HG03432 (cell line): ENCODE measurements around the gene ATP2B1.

ENCODE experiments used
- ATAC-seq: cut with Tn5 transposase; IDR thresholded peaks from one replicate; pipeline ENCODE4 v1.9.1; 2021; ENCODE audit warnings: mild to moderate bottlenecking, moderate library complexity; ENCODE audit not compliant: unreplicated experiment

ATP2B1 gene

DNA sequence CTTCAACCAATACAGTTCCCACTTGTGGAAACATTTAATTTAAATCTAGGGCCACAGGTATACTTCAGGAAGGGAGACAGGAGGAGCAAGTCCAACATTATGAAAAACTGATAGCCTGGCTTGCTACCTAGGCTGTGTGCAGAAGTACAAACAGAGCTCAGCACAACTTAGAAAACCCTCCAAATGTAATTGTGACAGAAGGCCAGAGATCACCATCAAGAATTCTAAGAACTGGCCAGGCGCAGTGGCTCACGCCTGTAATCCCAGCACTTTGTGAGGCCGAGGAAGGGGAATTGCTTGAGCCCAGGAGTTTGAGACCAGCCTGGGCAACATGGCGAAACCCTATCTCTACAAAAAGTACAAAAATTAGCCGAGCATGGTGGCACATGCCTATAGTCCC, 14.1 kb downstream of the ATP2B1 start:
- ATAC-seq: no peak

DNA sequence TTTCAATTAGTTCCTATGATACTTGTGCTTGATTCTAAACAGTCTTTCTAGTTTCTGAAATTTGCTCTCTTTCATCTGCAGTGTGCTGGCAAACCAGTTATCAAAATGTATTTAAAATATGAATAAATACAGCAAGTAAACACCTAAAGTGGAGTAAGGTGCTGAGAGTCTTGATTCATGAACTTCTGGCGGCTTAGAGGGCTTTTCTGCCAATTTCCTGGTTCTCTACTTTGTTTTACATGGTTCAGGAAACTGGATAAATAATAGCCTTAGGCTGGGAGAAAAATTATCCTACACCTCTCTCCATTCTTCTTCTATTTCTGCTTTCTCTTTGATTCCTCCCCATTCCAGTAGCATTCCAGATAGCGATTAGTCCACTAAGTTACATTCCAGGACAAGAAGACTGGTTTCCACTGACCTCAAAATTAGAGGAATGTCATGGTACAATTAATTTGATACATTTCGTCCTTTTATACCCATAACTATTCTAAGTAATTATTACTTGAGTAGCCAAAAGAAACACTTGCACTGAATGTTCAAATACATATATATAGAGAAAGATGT, 14.9 kb downstream of the ATP2B1 start:
- no peak for ATAC-seq

DNA sequence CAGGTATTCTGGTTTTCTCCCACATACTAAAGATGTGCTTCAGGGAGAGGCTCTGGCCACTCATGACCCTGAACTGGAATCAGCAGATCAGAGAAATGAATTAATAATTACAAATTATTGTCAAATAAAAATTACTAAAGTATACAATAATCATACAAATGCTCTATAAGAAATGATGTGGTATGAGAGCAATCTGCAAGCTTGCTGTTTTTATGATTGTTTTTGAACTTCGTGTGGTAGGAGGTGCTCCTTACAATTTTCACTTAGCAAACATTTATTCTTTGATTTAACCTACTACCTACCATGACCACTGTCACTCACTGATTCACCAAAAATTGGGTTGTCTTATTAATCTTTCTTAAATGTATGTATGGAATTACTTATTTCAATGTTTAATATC, 16.2 kb downstream of the ATP2B1 start:
- ATAC-seq: no peak

DNA sequence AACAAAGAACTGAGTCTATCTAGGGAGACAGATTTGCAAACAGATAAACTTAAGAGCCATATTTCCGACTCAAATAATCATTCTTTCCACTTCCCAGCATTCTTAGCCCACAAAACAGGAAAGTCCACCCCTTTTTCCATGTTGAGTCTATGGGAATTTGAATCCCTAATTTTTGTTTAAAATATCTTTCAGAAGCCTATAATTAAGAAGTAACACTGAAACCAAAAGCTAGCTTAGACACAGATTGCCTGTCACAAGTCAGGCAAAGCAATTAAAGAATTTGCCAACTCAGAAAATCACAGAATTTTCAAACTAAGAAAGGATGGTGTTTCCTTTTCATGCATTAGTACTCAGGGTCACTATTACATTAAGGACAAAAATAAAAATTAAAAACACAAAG, 17.0 kb downstream of the ATP2B1 start:
- no peak for ATAC-seq

DNA sequence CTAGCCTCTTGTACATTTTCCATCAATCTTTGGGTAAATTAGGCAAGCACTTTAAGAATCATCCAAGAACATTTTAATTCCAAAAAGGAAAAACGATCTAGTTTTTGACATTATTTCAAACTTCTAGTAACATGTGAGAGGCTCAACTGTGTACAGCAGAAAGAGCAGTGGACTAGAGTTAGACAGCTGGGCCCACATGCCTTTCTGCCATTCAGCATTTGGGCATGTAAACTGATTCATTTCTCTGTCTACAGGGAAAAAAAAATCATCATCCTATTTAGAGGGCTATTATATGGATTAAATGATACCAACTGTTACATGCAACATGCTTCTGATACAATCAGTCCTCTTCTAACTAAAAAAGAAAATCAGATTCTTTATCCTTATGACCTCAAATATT, 17.7 kb downstream of the ATP2B1 start:
- ATAC-seq: no peak

DNA sequence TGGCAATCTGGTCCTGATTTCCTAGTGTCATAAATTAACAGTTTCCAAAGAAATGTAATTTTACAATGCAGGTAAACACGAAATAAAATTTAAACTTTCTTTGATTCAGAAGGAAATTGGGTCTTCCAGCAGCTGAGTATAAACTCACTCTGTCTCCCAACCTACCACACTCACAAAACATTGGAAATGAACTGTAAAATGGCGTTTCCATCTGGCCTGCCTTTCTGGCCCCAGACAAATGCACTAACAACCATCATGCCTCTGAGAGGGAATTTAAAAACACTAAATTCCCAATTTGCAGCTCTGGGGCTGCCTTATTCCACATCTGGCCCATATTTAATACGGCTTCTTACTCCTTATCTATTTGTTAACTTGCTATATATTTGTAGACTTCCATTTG, 19.3 kb downstream of the ATP2B1 start:
- ATAC-seq: no peak

DNA sequence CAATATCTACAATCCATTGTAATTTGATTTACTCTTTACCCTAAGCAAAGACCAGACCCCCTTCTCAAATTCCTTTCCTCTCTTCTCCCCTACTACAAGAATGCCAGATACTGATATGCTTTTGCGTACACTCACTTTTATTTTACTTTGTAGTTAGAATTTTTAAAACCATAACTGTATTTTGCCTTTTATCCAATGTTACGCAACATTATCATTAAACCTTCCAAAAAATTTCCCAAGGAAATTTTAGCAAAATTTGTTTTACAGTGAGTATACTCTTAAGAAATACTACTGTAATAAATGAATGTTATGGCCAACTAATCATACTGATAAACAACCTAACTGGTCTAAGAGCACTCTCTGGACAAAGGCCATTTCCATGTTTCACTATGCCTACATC, 22.3 kb downstream of the ATP2B1 start:
- no peak for ATAC-seq

DNA sequence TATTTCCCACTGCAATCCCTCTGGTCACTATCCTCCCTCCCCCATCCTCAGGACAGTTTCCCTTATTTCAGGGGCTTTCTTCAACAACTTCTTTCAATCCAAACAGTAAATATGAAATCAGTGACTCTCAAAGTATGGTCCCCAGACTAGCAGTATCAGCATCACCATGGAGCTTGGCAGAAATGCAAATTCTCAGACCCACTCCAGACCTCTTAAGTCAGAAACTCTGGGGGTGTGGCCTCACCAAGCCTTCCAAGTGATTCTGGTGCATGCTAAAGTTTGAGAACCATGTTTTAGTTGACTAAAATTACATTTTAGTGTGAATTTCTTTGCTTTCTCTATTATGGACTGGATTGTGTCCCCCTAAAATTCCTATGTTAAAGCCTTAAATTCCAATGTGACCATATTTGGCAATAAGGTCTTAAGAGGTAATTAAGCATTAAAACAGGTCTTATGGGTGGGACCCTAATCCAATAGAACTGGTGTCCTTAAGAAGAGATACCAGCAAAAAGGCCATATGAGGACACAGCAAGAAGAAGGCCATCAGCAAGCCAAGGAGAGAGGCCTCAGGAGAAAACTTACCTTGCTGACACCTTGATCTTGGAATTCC, 23.2 kb downstream of the ATP2B1 start:
- ATAC-seq: no peak

DNA sequence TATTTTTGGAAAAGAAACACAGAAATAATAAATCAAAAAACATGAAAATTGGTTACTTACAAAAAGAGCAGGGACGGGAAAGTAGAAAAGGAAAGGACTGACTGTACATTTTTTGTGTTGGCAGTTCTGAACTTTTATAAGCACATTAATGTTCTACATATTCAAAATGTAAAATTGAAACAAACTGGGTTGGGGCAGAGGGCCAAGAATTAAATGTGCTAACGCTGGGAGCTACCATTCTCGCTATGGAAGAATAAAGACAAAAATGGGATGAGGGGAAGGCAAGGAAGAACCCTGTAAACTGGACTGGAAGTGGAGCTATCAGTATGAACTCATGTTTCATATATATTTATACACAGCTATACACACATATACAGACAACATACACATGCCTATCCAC, 24.5 kb downstream of the ATP2B1 start:
- ATAC-seq: no peak

DNA sequence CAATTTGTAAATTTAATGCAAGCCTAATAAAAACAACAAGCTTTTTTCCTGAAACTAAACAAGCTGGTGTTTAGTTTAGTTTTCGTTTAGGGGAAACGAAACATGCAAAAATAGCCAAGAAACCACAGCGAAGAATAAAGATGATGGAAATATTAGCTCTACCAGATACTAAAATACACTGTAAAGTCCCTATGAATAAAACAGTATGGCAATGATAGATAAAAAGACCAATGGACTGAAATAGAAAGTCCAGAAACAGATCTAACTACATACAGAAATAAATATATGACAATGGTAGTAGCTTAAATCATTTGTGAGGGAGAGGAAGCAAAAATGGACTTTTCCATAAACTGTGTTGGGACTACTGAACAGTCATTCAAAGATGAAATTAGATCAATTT, 26.4 kb downstream of the ATP2B1 start:
- ATAC-seq: no peak

DNA sequence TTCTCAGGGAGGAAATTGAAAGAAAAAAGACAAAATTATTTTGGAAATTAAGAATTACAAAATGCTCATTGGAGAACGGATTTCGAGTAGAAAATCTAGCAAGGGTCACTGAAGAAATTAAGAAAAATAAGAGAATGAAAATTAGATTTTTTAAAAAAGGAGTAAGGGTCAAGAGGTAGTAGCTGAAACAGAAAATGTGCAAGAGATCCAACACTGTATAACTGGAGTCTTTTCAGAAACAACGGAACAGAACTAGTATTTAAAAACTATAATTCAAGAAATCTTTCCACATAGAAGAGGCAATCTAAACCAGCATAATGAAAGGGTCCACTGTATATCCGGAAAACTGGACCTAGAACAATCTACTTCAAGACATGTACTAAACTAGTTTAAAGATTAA, 28.2 kb downstream of the ATP2B1 start:
- ATAC-seq: no peak

DNA sequence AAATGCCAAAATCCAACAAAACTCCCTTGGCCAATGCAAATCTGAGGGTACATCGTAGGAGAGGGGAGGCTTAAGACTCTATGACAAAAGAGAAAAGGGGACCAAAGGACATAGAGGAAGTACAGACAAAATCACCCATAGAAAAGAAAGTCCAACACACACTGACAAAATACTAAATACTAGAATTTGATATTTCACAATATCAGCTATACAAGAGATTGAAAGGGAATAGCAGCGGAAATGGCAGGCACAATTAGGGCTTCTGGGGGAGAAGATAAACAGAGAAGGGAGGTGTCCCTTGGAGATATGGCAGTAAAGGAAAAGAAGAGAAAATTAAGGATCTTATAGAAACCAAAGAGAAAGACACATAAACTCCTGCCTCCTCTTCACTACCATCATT, 29.0 kb downstream of the ATP2B1 start:
- no peak for ATAC-seq

DNA sequence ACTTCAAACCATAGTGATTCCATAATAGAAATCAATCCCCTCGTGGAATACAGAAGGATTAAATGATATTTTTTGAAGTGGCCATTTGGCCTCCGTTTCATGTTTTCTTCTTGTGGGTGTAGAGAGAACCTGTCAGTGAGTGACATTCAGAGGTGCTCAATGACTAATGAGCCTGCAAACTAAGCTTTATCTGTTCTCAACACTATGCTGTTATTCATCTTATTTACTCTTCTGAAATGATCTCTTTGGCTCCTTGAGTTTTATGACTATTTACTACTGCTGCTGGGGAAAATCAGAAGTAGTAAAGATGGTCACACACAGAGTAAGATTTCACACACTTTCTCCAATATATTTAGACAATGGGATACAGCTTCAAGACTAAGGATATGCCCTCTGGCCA, 30.4 kb downstream of the ATP2B1 start:
- ATAC-seq: no peak

DNA sequence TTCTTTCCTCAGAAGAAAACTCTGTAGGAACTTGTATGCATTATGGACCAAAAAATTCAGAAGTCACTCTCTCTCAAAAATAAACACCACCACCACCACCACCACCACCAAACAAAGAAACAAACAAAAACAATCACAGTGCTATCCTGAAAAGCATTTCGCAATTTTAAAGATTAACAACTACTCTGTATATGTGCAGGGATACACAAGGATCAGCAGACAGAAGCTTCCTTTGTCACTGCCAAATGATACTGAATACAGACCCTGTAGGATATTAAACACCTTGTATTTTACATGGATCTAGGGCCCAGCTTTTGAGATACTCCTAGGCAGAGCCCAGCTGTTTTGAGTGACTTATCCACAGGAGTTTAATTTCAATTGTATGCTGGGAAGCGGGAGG, 31.7 kb downstream of the ATP2B1 start:
- no peak for ATAC-seq

DNA sequence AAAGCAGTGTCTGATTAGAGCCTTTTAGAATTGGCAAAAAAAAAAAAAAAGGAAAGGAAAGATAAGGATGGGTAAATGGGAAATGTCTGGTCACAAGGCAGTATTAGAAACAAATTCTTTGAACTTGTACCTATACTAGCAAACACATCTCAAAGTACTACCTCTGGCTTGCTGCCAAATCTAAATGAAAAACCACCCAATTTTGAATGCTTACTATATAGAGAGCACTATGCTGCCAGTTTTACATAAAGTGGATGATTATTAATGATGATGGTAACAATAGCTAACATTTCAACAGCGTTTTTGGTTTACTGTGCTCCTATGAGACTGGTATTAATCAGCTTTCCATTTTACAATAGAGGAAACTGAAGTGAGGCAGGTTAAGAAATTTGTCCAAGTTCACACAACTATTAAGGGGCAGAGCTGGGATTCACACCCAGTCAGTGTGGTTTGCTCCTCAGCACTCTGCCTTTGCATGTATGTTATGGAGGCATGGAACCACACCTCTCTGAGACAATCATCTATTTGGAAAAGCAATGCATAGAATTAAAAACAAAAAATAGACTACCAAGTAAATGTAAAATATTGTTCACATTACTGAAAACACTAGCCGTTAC, 34.2 kb downstream of the ATP2B1 start:
- no peak for ATAC-seq

DNA sequence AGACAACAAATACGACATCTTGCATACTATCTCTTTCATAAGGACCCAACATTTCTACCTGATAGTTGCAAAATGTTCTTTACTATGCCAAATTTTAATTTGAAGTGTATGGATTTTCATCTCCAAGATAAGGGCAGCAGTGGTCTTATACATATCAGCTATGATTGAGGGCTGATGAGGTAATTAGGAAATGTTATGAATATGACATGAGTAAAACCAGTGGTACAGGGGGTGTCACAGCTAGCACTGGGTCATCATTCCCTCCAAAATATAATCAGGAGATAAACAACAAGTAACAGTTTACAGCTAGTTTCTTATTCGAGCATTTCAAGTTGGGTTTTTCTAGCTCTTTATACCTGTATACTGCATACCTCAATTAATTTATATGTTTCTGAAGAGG, 35.0 kb downstream of the ATP2B1 start:
- no peak for ATAC-seq

DNA sequence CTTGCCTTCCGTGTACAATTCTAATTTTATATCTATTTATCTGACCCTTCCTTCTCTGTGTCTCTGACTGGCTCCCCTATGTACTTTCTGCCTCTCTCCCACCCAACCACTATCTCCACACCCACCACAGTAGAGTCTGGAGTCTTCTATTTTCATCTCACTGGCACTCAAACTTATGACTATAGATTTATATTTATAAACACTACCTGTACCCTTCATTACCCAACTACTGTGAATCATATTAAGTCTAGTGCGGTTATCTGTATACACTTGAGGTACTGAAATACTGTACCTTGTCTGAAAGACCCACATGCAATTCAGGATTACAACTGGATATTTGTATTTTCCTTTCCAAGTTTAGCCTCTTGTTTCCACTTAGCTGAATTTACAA, 36.1 kb downstream of the ATP2B1 start:
- no peak for ATAC-seq

DNA sequence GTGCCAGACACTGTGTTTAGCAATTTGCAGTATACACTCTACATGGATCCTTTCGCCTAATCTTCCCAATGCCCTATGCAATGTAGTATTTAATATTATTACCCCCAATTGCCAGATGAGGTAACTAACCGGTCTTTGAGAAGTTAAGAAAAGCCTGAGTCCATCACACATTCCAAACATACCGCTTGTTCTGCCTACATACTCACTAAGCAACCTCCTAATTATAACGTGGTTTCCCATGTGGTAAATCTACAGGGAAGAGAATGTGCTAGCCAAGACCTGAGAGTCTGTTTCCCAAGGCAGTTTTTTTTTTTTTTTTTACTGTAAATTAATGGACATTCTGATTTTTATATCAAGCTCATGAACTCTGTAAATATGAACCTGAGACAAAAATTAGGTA, 37.2 kb downstream of the ATP2B1 start:
- no peak for ATAC-seq

DNA sequence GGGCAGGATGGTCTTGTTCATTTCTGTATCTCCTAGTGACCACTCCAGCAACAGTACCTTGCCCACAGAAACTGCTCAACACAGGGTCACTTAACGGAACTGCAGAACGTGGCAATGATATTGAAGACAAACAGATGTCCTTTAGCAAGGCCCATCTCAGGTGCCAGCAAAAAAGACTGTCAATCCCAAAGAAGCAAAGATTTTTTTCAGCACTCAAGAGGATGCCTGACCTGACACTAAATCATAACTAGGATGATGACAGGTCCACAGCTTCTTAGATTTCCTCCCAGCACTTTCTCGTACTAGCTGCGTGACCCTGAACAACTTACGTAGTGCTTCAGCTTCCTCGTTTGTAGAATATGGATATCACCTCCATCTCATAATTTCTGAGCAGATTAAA, 39.4 kb downstream of the ATP2B1 start:
- no peak for ATAC-seq

DNA sequence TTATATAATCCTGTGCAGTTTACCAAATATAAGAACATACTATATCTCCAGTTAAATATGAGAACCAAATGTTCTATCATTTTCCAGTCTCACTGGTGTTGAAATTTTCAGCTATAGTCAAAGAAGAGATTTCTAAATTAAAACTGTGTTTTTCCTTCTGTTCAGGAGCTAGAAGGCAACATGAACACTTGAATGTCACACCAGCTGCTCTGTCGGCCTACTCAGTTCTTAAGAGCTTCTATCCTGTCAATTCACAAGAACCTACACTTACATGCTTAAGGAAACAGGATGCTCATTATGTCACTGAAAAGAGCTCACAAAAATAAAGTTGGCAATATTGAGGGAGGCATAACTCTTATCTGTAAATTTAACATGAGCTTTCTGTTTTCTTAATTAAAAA, 43.1 kb downstream of the ATP2B1 start:
- ATAC-seq: no peak

DNA sequence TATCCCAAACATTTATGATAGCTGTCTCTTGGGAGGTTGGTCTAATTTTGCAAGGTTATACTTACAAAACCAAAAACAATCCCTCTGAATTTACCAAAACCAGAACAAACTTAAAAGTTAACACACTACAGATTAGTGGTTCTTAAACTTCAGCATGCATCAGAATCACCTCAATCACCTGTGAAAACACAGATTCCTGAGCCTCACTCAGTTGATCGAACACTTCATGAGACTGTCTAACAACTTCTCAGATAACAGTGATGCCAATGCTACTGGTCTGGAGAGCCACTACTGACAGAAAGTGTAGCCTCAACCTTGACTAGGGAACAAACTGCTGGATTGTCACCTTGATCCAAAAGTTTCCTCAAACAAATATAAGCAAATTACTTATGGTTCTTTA, 44.2 kb downstream of the ATP2B1 start:
- no peak for ATAC-seq

DNA sequence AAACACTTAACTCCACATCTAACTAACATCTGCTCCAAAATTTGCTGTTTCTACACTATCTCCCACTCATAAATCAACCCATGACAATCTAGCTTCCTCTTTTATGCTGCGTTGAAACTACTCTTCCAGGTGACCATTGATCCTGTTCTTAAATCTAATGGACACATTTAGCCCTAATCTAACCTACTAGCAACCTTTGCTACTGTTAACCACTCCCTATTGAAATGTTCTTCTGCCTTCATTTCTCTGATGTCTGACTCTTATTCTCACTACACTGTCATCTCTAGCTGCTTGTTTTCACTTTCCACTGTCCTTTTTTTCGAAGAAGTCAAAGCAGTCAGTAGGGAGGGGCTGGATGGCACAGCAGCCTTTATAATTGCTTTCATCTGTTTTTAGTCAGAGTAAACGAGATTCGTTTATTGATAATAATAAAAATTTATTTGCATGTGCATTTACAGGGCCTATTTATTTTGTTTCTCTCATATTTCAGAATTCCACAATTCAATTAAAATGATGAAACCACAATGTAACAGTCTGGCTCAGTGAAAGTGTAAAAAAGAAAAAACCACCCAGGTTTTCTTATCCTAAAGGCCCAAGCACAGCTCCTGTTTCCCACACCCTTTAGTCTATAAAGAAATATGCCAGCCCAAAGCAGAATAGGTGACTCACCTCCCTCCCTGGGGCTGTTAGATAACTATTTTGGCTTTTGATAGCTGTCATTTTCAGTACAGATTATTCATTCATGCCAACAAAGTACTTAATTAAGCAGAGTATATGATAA, 44.9 kb downstream of the ATP2B1 start:
- peak; percentile 77 for ATAC-seq
